OCI-LY7 (cell line): Measurements from ENCODE around the gene RAB11FIP4. TPM values are rescaled to one million over a fixed set of nuclear protein-coding genes. Genes with fewer than 3 reads are reported as not detected.
"Not testable (repeated sequence)": the region's sequence is repeated elsewhere in the genome, so short reads cannot be mapped to it uniquely, and the experiment has no call there.

Experiments used
- Bru-seq: library from RNA; stranded (reverse); fragments of 400-500 nt; gene quantifications from one replicate; lab custom pipeline; 2021; lab: Mats Ljungman, UMichigan
- BruChase-seq, 2 experiments: library from RNA; stranded (reverse); fragments of 400-500 nt; gene quantifications; one replicate each; lab custom pipeline; 2021; lab: Mats Ljungman, UMichigan
- BruUV-seq: library from RNA; stranded (reverse); fragments of 400-500 nt; replicated peaks from 2 replicates; lab custom pipeline; 2021; lab: Mats Ljungman, UMichigan
- CTCF ChIA-PET: fragments of 300-600 bp; sonication (Branson Sonifier 250); formaldehyde crosslinking; loops from one replicate; lab custom pipeline; 2022; ENCODE audit warnings: antibody characterized with exemption; ENCODE audit not compliant: unreplicated experiment; lab: Charles Lee
- POLR2A ChIA-PET: fragments of 300-600 bp; sonication (Branson Sonifier 250); formaldehyde crosslinking; loops from one replicate; lab custom pipeline; 2022; ENCODE audit warnings: antibody characterized with exemption; lab: Charles Lee
- DNase-seq: peaks from one replicate; pipeline ENCODE4 v3.0.0-alpha.2; 2015; ENCODE audit warnings: low spot score
- H2AFZ ChIP-seq: fragments of 200-600 bp; sonication (generic), shearing (Covaris generic); 2 replicates; pipeline ENCODE4 v1.6.1; 2014; ENCODE audit warnings: mild to moderate bottlenecking, antibody characterized with exemption, low read length, moderate library complexity
- H3K27ac ChIP-seq: fragments of 200-600 bp; sonication (generic); 2 replicates; pipeline ENCODE4 v1.5.1; 2014; ENCODE audit warnings: mixed run types, low read depth, mild to moderate bottlenecking, moderate library complexity, low read length, inconsistent platforms; ENCODE audit not compliant: poor library complexity, severe bottlenecking
- H3K36me3 ChIP-seq: fragments of 200-600 bp; sonication (generic); 2 replicates; pipeline ENCODE4 v1.6.1; 2014; ENCODE audit warnings: mild to moderate bottlenecking, antibody characterized with exemption, low read length, moderate library complexity, mixed read lengths; ENCODE audit not compliant: insufficient read depth
- H3K4me1 ChIP-seq: fragments of 200-600 bp; sonication (generic); 2 replicates; pipeline ENCODE4 v1.5.1; 2014; ENCODE audit warnings: mild to moderate bottlenecking, low read length; ENCODE audit not compliant: insufficient read depth, poor library complexity, severe bottlenecking
- H3K4me2 ChIP-seq: fragments of 200-600 bp; sonication (generic); 2 replicates; pipeline ENCODE4 v1.6.1; 2014; ENCODE audit warnings: mild to moderate bottlenecking, low read length
- H3K4me3 ChIP-seq: fragments of 200-600 bp; sonication (generic); 2 replicates; pipeline ENCODE4 v1.5.1; 2014; ENCODE audit warnings: mild to moderate bottlenecking, low read depth, low read length; ENCODE audit not compliant: poor library complexity, severe bottlenecking
- H3K79me2 ChIP-seq: fragments of 200-600 bp; sonication (generic); 2 replicates; pipeline ENCODE4 v1.6.1; 2016; ENCODE audit warnings: low read depth, mild to moderate bottlenecking, low read length, moderate library complexity, mixed read lengths; ENCODE audit not compliant: insufficient read depth
- H3K9me2 ChIP-seq: fragments of 200-600 bp; sonication (generic); 2 replicates; pipeline ENCODE4 v1.6.1; 2016; ENCODE audit warnings: mild to moderate bottlenecking, low read length, mixed read lengths; ENCODE audit not compliant: insufficient read depth
- H3K9me3 ChIP-seq: fragments of 200-600 bp; sonication (generic); 2 replicates; pipeline ENCODE4 v1.6.1; 2014; ENCODE audit warnings: mild to moderate bottlenecking, mixed run types, low read length, mixed read lengths
- H4K20me1 ChIP-seq: fragments of 200-600 bp; sonication (generic); 2 replicates; pipeline ENCODE4 v1.6.1; 2014; ENCODE audit warnings: mild to moderate bottlenecking, antibody characterized with exemption, low read length, moderate library complexity, mixed read lengths; ENCODE audit not compliant: insufficient read depth
- EZH2phosphoT487 ChIP-seq: fragments of 200-600 bp; sonication (generic); IDR thresholded peaks from 2 replicates; pipeline ENCODE4 v1.6.1; 2018; ENCODE audit warnings: low read depth, borderline replicate concordance, mild to moderate bottlenecking, mixed run types, antibody characterized with exemption, low read length, moderate library complexity, mixed read lengths
- intact Hi-C: fragments of 100-400 bp; cut with micrococcal nuclease; formaldehyde crosslinking; loops from one replicate; pipeline ENCODE4 v1.10.0; 2022; ENCODE audit not compliant: unreplicated experiment
- long read RNA-seq: library from polyadenylated mRNA; stranded (forward); transcript quantifications from one replicate; pipeline ENCODE4 v2.0.0, GENCODE V29; 2022
- total RNA-seq, 2 experiments: library from RNA; depleted of rRNA in 1 of 2; stranded (reverse); fragments of >200 nt in 1 of 2; shearing (Covaris generic) in 1 of 2; gene quantifications; 2 replicates each; pipeline ENCODE4 v1.2.3, GENCODE V29; 2014 to 2022
- TF ChIP-seq, protein P1 (sequence below): fragments of 200-600 bp; sonication (generic); conservative IDR thresholded peaks from 2 replicates; pipeline ENCODE4 v1.5.1; 2014; ENCODE audit warnings: mild to moderate bottlenecking, antibody characterized with exemption, low read length, moderate library complexity, mixed read lengths

RAB11FIP4 gene, protein sequence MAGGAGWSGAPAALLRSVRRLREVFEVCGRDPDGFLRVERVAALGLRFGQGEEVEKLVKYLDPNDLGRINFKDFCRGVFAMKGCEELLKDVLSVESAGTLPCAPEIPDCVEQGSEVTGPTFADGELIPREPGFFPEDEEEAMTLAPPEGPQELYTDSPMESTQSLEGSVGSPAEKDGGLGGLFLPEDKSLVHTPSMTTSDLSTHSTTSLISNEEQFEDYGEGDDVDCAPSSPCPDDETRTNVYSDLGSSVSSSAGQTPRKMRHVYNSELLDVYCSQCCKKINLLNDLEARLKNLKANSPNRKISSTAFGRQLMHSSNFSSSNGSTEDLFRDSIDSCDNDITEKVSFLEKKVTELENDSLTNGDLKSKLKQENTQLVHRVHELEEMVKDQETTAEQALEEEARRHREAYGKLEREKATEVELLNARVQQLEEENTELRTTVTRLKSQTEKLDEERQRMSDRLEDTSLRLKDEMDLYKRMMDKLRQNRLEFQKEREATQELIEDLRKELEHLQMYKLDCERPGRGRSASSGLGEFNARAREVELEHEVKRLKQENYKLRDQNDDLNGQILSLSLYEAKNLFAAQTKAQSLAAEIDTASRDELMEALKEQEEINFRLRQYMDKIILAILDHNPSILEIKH
- total RNA-seq (2014; rRNA removed; shearing (Covaris generic)) (5.8 and 6.3 TPM in 2 replicates), total RNA-seq (2022) (14.9 and 15.0 TPM in 2 replicates), Bru-seq, nascent RNA (percentile 37 among the genes with signal in this experiment), BruChase-seq, experiment 1, labeled RNA remaining after a 6-hour chase (percentile 34 among the genes with signal in this experiment), BruChase-seq, experiment 2, labeled RNA remaining after a 2-hour chase (percentile 39 among the genes with signal in this experiment)
- long read RNA-seq, transcript RAB11FIP4-201 (13 exons, 1,968 nt), result major isoform, 18 of 26 reads
- long read RNA-seq, partial matches to known transcripts, result 3 of 26 reads
- long read RNA-seq, other reads (novel, unspliced or antisense), result 5 of 26 reads

DNA sequence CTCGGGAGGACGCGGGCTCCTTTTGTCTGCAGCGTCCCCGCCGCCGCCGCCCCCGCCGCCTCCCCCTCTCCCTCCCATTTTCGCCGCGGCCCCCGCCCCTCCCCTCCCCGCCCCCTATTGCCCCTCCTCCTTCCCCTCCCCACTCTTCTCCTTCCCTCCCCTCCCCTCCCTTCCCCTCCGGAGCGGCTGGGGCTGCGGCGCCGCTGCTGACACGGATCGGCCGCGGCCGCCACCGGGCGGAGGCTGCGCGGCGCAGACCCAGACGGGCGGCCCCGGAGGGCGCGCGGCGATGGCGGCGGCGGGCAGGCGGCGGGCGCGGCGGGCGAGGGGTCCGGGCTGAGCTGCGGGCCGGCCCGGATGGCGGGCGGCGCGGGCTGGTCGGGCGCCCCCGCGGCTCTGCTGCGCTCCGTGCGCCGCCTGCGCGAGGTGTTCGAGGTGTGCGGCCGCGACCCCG lies at the start of gene RAB11FIP4:
TSS of gene RAB11FIP4 (plus strand) at position 180 of the 454 bp plus-strand sequence. CDS start at position 358, 178 bp downstream.
- CTCF ChIA-PET, result no interaction called here
- intact Hi-C loops, result no loop called here
- H3K27ac ChIP-seq, result no peak within 1 kb of the TSS
- no peaks in the 10 kb centered on the region for H3K9me2 ChIP-seq
- H4K20me1 ChIP-seq, result no peaks in the 10 kb centered on the region
- TF ChIP-seq, protein P1, sequence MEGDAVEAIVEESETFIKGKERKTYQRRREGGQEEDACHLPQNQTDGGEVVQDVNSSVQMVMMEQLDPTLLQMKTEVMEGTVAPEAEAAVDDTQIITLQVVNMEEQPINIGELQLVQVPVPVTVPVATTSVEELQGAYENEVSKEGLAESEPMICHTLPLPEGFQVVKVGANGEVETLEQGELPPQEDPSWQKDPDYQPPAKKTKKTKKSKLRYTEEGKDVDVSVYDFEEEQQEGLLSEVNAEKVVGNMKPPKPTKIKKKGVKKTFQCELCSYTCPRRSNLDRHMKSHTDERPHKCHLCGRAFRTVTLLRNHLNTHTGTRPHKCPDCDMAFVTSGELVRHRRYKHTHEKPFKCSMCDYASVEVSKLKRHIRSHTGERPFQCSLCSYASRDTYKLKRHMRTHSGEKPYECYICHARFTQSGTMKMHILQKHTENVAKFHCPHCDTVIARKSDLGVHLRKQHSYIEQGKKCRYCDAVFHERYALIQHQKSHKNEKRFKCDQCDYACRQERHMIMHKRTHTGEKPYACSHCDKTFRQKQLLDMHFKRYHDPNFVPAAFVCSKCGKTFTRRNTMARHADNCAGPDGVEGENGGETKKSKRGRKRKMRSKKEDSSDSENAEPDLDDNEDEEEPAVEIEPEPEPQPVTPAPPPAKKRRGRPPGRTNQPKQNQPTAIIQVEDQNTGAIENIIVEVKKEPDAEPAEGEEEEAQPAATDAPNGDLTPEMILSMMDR, result no peak
- TF ChIP-seq EZH2phosphoT487, result no peak
- H3K36me3 ChIP-seq, result no peaks in the 10 kb centered on the region
- H3K79me2 ChIP-seq, result no peaks in the 10 kb centered on the region
- POLR2A ChIA-PET, result no interaction called here
- H2AFZ ChIP-seq, result no peak within 1 kb of the TSS
- BruUV-seq, result no TSS peak
- H3K4me1 ChIP-seq, result no peaks in the 10 kb centered on the region
- H3K4me2 ChIP-seq, result no peak within 1 kb of the TSS
- DNase-seq, result no peak
- H3K4me3 ChIP-seq, result no peak within 1 kb of the TSS
- H3K9me3 ChIP-seq, result no peaks in the 10 kb centered on the region

DNA sequence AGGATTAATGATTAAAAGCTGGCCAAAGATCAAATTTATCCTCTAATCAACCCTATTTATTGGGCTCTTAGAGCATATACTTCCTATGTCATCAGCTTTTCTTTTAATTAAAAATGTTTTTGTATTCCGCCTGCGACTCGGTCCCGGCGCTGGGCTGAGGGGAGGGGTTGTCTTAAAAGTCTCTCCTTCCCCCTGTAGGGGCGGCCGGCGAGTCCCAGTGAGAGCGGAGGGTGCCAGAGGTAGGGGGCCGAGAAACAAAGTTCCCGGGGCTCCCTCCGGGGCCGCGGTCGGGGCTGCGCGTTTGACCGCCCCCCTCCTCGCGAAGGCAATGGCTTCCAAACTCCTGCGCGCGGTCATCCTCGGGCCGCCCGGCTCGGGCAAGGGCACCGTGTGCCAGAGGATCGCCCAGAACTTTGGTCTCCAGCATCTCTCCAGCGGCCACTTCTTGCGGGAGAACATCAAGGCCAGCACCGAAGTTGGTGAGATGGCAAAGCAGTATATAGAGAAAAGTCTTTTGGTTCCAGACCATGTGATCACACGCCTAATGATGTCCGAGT lies 46.2 kb upstream of the RAB11FIP4 start:
- H3K4me2 ChIP-seq, H3K9me3 ChIP-seq, intact Hi-C loops, POLR2A ChIA-PET, H2AFZ ChIP-seq, H4K20me1 ChIP-seq, H3K9me2 ChIP-seq, DNase-seq, H3K79me2 ChIP-seq, CTCF ChIA-PET, BruUV-seq, H3K4me3 ChIP-seq, H3K27ac ChIP-seq, H3K4me1 ChIP-seq: not testable (repeated sequence)
- peaks cover 49% of the 10 kb centered on the region for H3K36me3 ChIP-seq

GRCh38 chr17:31349454-31349853 lies 42.0 kb upstream of the RAB11FIP4 start:
- no peak for DNase-seq
- CTCF ChIA-PET, result interaction anchor here (0.5 kb wide), 1 partner anchor 41 kb away, joined by 3 read pairs; no protein-coding TSS in a partner anchor
- no peaks in the 10 kb centered on the region for H4K20me1 ChIP-seq
- no peak overlapping the region for H3K4me3 ChIP-seq
- no peak overlapping the region for H3K4me2 ChIP-seq
- BruUV-seq, result no TSS peak
- intact Hi-C loops, result no loop called here
- H3K4me1 ChIP-seq, result no peaks in the 10 kb centered on the region
- no peaks in the 10 kb centered on the region for H3K79me2 ChIP-seq
- peaks cover 50% of the 10 kb centered on the region for H3K36me3 ChIP-seq
- H3K9me3 ChIP-seq, result no peaks in the 10 kb centered on the region
- H2AFZ ChIP-seq, result no peak overlapping the region
- H3K27ac ChIP-seq, result no peak overlapping the region
- H3K9me2 ChIP-seq, result no peaks in the 10 kb centered on the region
- POLR2A ChIA-PET, result no interaction called here
- TF ChIP-seq EZH2phosphoT487, result no peak
- TF ChIP-seq, protein P1, result no peak
